HG03442 (cell line): ENCODE measurements around the gene LRCH3.
"Not testable (repeated sequence)": the region's sequence is repeated elsewhere in the genome, so short reads cannot be mapped to it uniquely, and the experiment has no call there.

Experiments
- ATAC-seq: cut with Tn5 transposase; IDR thresholded peaks from one replicate; pipeline ENCODE4 v1.9.1; 2021; ENCODE audit warnings: mild to moderate bottlenecking, moderate library complexity; ENCODE audit not compliant: unreplicated experiment

LRCH3 gene

GRCh38 chr3:197881970-197882338 lies 90.9 kb downstream of the LRCH3 start:
- no peak for ATAC-seq

- no peak for ATAC-seq
These were observed 91.5 kb downstream of the LRCH3 start for GRCh38 chr3:197882586-197882985.

DNA sequence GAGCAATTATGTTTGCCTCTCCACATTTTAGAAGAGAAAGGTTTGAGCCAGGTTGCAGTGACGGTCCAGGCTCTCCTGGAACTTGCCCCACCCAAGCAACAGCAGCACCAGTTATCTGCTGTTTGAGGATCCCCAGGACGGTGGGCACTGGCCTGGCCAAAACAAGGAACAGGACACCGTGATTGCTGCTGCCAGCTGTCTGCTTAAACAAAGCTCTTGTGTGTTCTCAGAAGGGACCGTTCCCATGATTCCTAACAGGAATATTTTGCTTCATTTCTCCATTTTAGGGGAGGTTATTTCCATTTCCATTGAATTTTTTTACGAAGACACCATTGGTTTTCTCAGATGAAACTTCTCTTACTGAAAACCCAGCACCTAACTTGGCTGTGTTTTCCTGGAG lies 92.5 kb downstream of the LRCH3 start:
- no peak for ATAC-seq

GRCh38 chr3:197884330-197884729 lies 93.3 kb downstream of the LRCH3 start:
- not testable (repeated sequence) for ATAC-seq

DNA sequence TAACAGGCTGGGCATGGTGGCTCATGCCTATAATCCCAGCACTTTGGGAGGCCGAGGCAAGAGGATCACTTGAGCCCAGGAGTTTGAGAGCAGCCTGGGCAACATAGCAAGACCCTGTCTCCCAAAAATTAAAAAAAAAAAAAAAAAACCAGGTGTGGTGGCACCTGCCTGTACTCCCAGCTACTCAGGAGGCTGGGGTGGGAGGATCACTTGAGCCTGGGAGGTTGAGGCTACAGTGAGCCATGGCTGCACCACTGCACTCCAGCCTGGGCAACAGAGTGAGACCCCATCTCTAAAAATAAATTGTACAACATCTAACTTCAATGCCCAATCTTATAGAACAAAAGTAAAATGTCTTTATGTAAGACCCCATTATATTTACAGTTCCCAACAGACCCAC lies 95.0 kb downstream of the LRCH3 start:
- not testable (repeated sequence) for ATAC-seq

GRCh38 chr3:197887430-197888053 lies 96.5 kb downstream of the LRCH3 start:
- not testable (repeated sequence) for ATAC-seq

- ATAC-seq, result no peak
These were observed 97.5 kb downstream of the LRCH3 start for GRCh38 chr3:197888511-197888910.

DNA sequence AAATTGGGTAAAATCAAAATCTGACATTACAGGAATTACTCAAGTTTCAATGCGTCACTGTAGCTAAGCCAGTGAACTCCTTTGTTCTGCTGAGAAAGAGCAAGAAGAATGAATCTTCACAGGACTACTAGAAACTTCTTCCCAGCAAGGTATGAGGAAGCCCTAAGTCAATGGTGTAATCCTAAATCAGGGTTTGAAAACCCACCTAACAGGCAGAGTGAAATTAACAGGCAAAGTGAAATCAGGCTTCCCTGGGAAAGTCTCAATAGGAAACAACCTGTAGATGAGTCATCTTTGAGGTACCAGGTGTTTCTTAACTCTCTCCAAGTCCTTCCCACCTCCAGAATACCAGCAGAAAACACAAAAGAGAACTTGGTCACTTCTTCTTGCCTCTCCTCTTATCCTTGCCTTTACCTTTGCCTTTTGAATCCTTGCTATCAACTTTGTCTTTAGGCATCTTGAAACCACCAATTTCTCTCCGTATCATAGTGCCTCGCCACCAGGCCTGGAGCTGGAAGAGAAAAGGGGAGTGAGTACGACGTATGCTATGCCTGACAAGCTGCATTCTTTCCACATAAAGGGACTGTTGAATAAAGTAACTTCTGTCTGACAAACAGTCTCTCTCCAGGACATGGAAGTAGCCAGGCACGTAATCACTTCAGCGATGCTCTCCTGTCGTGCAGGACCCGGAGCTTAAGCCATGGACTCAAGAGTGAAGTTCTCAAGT lies 98.3 kb downstream of the LRCH3 start:
- no peak for ATAC-seq

- ATAC-seq, result no peak
These were observed 99.6 kb downstream of the LRCH3 start for GRCh38 chr3:197890693-197891092.

DNA sequence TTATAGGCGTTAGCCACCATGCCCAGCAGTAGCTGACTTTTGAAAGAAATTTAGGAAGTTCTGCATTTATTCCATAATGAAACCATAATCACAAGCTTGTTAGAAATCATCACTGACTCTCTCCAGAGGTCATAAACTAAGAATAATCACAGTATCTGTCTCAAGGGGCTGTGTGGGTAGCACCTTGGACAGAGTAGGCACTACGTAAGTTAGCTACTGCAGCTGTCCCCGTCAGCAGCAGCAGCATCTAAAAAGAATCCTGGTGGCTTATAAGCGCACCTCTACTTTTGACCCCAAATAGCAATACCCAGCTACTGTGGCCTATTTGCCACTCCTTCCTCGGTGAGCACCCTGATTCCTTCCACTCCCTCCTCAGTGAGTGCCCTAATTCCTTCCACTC lies 101.1 kb downstream of the LRCH3 start:
- ATAC-seq, result no peak

GRCh38 chr3:197896421-197896820 lies 105.4 kb downstream of the LRCH3 start:
- ATAC-seq, result no peak

DNA sequence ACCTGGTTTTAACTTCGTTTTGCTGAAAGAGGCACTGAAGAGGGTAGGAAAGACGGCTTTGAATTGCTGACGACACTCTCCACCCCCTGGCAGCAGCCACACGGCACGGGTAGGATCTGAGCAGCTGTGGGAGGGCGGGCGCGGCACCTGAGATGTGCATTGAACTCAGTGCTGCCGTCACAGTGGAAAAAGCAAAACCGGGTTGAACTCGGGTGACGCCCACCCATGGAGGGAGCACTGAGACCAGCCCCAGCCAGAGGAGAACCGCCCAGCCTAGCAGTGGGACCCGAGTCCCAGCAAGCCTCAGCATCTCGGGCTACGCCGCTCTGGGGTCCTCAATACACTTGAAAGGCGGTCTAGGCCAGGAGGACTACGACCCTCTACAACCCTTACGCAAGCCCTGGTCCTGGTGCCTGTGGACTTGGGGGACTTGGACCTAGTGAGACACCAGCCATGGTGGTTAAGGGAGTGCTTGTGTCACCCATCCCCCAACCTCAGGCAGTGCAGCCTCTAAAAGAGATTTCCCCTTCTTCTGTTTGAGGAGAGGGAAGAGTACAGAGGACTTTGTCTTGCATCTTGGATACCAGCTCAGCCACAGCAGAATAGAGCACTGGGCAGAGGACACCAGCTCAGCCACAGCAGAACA lies 108.9 kb downstream of the LRCH3 start:
- no peak for ATAC-seq

DNA sequence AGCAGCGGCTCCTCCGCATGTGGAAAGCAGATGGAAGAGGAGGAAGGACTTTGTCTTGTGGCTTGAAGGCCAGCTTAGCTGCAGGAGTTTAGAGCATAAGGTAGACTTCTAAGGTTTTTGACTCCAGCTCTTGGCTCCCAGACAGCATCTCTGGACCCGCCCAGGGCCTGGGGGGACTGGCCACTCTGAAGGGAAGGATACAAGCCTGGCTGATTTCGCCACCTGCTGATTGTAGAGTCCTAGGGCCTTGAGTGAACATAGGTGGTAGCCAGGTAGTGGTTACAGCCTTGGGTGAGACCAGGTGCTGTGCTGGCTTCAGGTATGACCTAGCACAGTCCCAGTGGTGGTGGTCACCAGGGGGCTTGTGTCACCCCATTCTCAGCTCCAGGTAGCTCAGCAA lies 110.6 kb downstream of the LRCH3 start:
- ATAC-seq, result no peak

DNA sequence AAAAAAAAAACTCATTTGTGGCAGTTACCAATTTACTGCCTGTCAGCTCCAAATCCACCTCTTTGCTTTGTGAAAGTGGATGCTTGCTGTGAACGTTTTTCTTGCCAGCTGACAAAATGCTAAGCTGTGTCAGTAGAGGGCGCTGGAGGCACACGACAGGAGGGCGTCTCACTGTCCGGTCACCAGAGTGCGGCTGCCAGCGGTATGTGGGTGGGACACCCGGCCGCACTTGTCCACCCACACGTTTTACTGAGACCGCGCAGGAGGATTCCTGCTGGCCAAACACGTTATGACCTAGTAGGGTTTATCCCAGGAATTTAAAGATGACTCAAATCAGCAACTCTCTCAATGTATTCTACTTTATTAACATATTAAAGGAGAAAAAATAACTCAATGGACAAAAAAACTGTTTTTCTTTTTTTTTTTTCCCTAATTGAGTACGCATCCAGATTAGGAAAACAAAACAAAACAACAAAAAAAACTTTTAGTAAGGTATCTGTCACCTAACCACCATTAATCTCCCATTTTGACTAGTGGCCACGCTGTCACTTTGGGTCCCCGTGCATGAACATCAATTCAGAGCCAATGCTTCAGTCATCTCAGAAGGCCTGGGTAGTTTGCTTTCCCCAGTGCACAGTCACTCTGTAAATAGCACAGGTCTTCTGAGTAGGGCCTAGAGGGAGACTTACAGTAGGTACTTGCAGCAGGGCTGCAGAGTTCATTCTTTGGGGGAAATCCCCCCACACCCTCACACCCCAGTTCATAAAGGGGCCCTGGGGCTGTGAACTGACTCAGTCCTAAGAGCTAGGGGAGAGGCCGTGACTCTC lies 115.2 kb downstream of the LRCH3 start:
- peak; percentile 90 for ATAC-seq

DNA sequence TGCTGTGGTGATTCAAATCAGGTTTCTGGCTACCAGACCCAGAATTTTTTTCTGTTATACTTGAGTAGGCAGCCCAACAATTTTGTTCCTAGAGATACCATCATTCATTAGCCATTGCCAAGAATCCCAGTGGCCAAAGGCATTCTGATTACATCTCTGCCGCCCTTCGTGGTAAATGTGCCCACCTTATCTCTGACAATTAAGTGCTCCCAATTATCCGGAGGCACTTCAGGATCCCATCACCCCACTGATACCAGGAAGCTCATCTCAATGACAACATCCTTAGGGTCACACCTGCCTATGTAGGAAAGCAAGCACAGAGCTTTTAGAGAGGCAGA lies 115.8 kb downstream of the LRCH3 start:
- ATAC-seq, result no peak

GRCh38 chr3:197907196-197907595 lies 116.1 kb downstream of the LRCH3 start:
- no peak for ATAC-seq

- not testable (repeated sequence) for ATAC-seq
These were observed 117.5 kb downstream of the LRCH3 start for GRCh38 chr3:197908550-197908949.

DNA sequence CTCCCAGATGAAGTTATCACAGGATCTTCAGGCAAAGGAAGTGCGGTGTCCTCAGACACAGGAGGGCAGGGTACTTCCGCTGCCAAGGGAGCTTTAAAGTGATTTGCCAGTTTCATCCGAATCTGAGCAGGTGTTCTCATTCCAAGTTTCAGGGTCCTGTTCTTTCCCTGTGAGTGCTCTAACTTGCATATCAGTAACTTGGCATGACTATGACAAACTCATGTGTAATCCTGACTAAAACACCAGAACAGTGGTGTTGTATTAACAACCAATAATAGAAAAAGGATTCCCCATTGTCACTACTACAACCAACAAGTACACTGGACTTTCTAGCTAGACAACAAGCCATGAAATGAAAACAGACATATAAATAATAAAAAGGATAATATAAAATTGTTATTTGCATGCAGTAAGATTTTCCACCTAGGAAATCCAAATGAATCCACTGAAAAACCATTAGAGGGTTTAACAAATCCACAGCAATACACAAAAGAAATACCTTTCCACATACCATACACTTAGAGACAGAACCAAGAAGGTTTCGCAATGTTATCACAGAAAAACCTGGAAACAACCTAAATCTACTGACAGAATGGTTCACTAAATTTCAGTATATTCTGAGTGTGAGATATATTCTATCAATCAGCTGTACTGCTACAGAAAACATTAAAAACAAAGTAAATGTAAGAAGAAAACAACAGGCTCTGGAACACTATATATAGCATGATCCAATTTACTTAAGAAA lies 118.1 kb downstream of the LRCH3 start:
- ATAC-seq, result no peak

DNA sequence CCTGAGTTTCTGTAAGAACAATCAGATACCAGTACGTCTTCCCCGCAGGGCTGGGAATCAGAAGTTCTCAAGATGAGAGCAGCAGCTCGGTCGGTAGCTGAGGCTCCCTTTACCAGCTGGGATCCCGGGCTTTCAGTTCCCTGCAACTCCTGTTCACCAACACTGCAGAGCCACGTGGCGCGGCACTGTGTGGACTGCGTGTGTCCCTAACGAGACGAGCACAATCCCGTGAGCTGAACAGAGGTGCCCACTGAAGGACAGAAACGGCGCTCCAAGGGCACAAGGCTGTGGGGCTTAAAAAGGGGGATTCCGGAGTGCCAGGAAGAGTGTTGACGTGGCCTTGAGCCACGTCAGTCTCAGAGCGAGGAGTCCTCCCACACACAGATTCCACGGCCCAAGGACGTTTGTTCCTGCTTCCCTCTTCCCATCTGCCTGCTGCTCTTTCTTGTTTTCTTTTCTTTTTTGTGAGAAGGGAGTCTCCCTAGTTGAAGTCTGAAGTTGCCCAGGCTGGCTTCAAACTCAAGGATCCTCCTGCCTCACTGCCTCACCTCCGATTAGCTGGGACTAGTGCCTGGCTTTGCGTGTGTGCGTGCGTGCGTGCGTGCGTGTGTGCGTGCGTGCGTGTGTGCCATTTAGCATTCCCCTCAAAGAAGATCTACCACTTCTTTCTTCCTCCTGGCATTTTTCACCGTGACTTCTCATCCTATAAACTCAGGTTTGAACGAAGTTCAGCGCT lies 121.9 kb downstream of the LRCH3 start:
- ATAC-seq, result no peak
